Stimulated activated CD4-positive, alpha-beta T cell treated with anti-CD3 and anti-CD28 coated beads, Interleukin-2, amount 100 ng/mL, for 24 hours (primary cell): ENCODE data around the gene IFIT5.
"Not testable (repeated sequence)": the region's sequence is repeated elsewhere in the genome, so short reads cannot be mapped to it uniquely, and the experiment has no call there.

Experiments used
- DNase-seq, 2 donors: peaks; one replicate each; pipeline ENCODE4 v3.0.0-alpha.2; 2020

The IFIT5 gene

GRCh38 chr10:89440226-89441009 is 26.1 kb downstream of the IFIT5 start:
- no peak for DNase-seq

- no peak for DNase-seq
Measured at GRCh38 chr10:89442289-89442688, 27.9 kb downstream of the IFIT5 start.

- DNase-seq = not testable (repeated sequence)
Measured at GRCh38 chr10:89444819-89445218, 30.5 kb downstream of the IFIT5 start.

- DNase-seq = no peak
Measured at GRCh38 chr10:89450901-89451300, 36.5 kb downstream of the IFIT5 start.

GRCh38 chr10:89452193-89452592 is 37.8 kb downstream of the IFIT5 start:
- no peak for DNase-seq

- no peak for DNase-seq
Measured at GRCh38 chr10:89454561-89455347, 40.4 kb downstream of the IFIT5 start.

- no peak for DNase-seq
Measured at GRCh38 chr10:89458291-89458690, 43.9 kb downstream of the IFIT5 start.

- DNase-seq = no peak
Measured at GRCh38 chr10:89458784-89459183, 44.4 kb downstream of the IFIT5 start.

- no peak for DNase-seq
Measured at GRCh38 chr10:89463846-89464537, 49.6 kb downstream of the IFIT5 start.

GRCh38 chr10:89465196-89465595 is 50.8 kb downstream of the IFIT5 start:
- no peak for DNase-seq

- no peak for DNase-seq
Measured at GRCh38 chr10:89466599-89467035, 52.2 kb downstream of the IFIT5 start.

GRCh38 chr10:89468191-89468965 is 54.0 kb downstream of the IFIT5 start:
- DNase-seq = no peak

GRCh38 chr10:89469517-89469916 is 55.1 kb downstream of the IFIT5 start:
- DNase-seq = no peak
